ENCODE data around the gene SMCHD1. TPM values are rescaled to one million over a fixed set of nuclear protein-coding genes. Genes with fewer than 3 reads are reported as not detected.
"Not testable (repeated sequence)": the region's sequence is repeated elsewhere in the genome, so short reads cannot be mapped to it uniquely, and the experiment has no call there.

Gene SMCHD1
- total RNA-seq, 2 experiments from 2014 or later = 162 TPM

DNA sequence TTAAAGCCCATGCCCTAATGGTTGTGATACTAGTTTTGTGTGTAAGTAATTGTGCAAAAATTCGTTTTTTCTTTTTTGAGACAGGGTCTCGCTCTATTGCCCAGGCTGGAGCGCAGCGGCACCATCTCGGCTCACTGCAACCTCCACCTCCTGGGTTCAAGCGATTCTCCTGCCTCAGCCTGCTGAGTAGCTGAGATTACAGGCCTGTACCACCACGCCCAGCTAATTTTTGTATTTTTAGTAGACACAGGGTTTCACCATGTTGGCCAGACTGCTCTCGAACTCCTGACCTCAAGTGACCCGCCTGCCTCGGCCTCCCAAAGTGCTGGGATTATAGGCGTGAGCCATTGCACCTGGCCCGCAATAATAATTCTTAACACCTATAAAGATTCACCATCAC lies 196.9 kb downstream of the SMCHD1 start:
- H3K27ac Mint-ChIP-seq; CTCF ChIA-PET; H3K9me3 Mint-ChIP-seq; DNase-seq; POLR2A ChIA-PET; H3K36me3 Mint-ChIP-seq (ENCODE audit: low read depth); H3K4me3 Mint-ChIP-seq: not testable (repeated sequence)
- Mint-ChIP-seq H3K27me3 (peaks cover 40% of the 10 kb centered on the region), H3K4me1 (peaks cover 20% of the 10 kb centered on the region)

DNA sequence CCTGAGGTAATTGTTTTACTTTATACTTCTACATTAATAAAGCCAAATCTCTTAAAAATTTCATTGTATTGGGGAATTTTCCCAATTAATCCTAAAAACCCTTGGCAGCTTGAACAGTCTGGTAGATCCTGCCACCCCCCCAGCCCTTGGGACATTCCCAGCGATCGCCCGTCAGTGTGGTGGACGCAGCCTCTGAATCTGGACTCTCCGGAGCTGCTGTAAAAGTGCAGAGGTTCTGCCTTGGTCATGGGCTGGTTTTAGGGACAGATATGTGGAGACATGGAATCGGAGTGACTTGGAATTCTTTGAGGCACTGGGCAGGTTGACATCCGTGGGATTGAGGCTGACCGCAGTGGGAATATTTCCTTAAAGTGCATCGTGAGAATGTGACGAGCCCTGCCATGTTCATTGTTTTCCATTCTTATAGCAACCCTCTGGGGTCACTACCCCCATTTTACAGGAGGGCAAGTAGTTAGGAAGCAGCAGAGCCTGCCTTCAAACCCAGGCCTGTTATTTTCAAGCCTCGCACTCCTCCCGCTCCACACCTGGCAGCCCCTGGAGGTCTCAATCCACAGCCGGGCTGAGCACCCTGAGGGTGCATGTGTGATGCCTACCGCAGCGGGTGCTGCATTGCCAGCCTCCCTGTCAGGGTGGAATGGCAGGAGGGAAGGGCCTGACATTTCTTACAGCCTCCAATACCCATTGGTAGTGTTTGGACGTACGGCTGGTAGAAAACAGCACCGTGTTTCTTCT lies 197.8 kb downstream of the SMCHD1 start:
- H3K27me3 Mint-ChIP-seq = peaks cover 37% of the 10 kb centered on the region
- ChIA-PET CTCF (no interaction called here), POLR2A (no interaction called here)
- H3K9me3 Mint-ChIP-seq = no peaks in the 10 kb centered on the region
- peaks cover 13% of the 10 kb centered on the region for H3K4me1 Mint-ChIP-seq
- no peaks in the 10 kb centered on the region for H3K36me3 Mint-ChIP-seq (ENCODE audit: low read depth)
- no peak overlapping the region for H3K4me3 Mint-ChIP-seq
- H3K27ac Mint-ChIP-seq = no peak overlapping the region
- DNase-seq = no peak

GRCh38 chr18:2853926-2854664 lies 198.6 kb downstream of the SMCHD1 start:
- ChIA-PET POLR2A (no interaction called here), CTCF (no interaction called here)
- no peak for DNase-seq
- peaks cover 9% of the 10 kb centered on the region for H3K4me1 Mint-ChIP-seq
- H3K9me3 Mint-ChIP-seq = no peaks in the 10 kb centered on the region
- no peak overlapping the region for H3K4me3 Mint-ChIP-seq
- H3K27ac Mint-ChIP-seq = no peak overlapping the region
- H3K36me3 Mint-ChIP-seq (ENCODE audit: low read depth) = no peaks in the 10 kb centered on the region
- peaks cover 30% of the 10 kb centered on the region for H3K27me3 Mint-ChIP-seq

Other genes starting within 250 kb of the SMCHD1 start
- 10 to 100 TPM; 22.1 to 23.7 TPM for gene METTL4, start 84.2 kb upstream of the SMCHD1 start, total RNA-seq
- 10 to 100 TPM; 78.0 to 78.9 TPM for gene NDC80, start 84.2 kb upstream of the SMCHD1 start, total RNA-seq
- 10 to 100 TPM; 21.4 to 23.0 TPM for gene EMILIN2, start 191.3 kb downstream of the SMCHD1 start, total RNA-seq

Data from activated CD4-positive, alpha-beta memory T cell treated with anti-CD3 and anti-CD28 coated beads, Interleukin-2, amount 10 ng/mL, durations not matched to agents 7 days and 5 days (primary cell).